SK-N-SH treated with all-trans-retinoic acid at 6 μM for 48 hours (cell line): ENCODE measurements around the gene TREML4.

Source experiments
- ATAC-seq: fragments of 200-7000 bp; cut with Tn5 transposase; 3 replicates; pipeline ENCODE4 v1.9.1; 2020; ENCODE audit warnings: mild to moderate bottlenecking, moderate library complexity
- ARNTL ChIP-seq: fragments of 450-650 bp; formaldehyde crosslinking; IDR thresholded peaks from 2 replicates; pipeline ENCODE4 v1.5.0; 2020; ENCODE audit warnings: low read depth, mild to moderate bottlenecking, moderate library complexity, borderline replicate concordance
- BACH2 ChIP-seq: fragments of 250-450 bp; sonication (Bioruptor Pico); IDR thresholded peaks from 2 replicates; pipeline ENCODE4 v1.9.0; 2021; ENCODE audit warnings: mild to moderate bottlenecking, borderline replicate concordance
- CSDC2 ChIP-seq: fragments of 250-450 bp; sonication (Bioruptor Pico); IDR thresholded peaks from 2 replicates; pipeline ENCODE4 v1.5.0; 2020; ENCODE audit warnings: mild to moderate bottlenecking, moderate library complexity
- ESRRG ChIP-seq: fragments of 250-450 bp; sonication (Bioruptor Pico); IDR thresholded peaks from 2 replicates; pipeline ENCODE4 v1.6.1; 2021; ENCODE audit warnings: mild to moderate bottlenecking
- GLIS3 ChIP-seq: fragments of 250-450 bp; sonication (Bioruptor Pico); IDR thresholded peaks from 2 replicates; pipeline ENCODE4 v1.5.0; 2020; ENCODE audit warnings: mild to moderate bottlenecking, moderate library complexity
- ISL1 ChIP-seq: fragments of 250-450 bp; sonication (Bioruptor Pico); IDR thresholded peaks from 2 replicates; pipeline ENCODE4 v2.1.2; 2022; ENCODE audit warnings: mild to moderate bottlenecking, moderate library complexity
- OSR1 ChIP-seq: fragments of 250-450 bp; sonication (Bioruptor Pico); IDR thresholded peaks from 2 replicates; pipeline ENCODE4 v1.8.0; 2022; ENCODE audit warnings: moderate library complexity, mild to moderate bottlenecking, inconsistent platforms
- PPARA ChIP-seq: fragments of 250-450 bp; sonication (Bioruptor Pico); IDR thresholded peaks from 2 replicates; pipeline ENCODE4 v1.5.0; 2020; ENCODE audit warnings: mild to moderate bottlenecking, borderline replicate concordance
- RARB ChIP-seq: fragments of 250-450 bp; sonication (Bioruptor Pico); IDR thresholded peaks from 2 replicates; pipeline ENCODE4 v1.8.0; 2021; ENCODE audit warnings: mild to moderate bottlenecking, moderate library complexity
- SNAI2 ChIP-seq: fragments of 250-450 bp; sonication (Bioruptor Pico); IDR thresholded peaks from 2 replicates; pipeline ENCODE4 v1.5.0; 2020; ENCODE audit warnings: mild to moderate bottlenecking, moderate library complexity
- TCF4 ChIP-seq: fragments of 250-450 bp; sonication (Bioruptor Pico); IDR thresholded peaks from 2 replicates; pipeline ENCODE4 v1.8.0; 2021; ENCODE audit warnings: mild to moderate bottlenecking, moderate library complexity, borderline replicate concordance
- TOX ChIP-seq: fragments of 250-450 bp; sonication (Bioruptor Pico); IDR thresholded peaks from 2 replicates; pipeline ENCODE4 v1.8.0; 2021; ENCODE audit warnings: mild to moderate bottlenecking, moderate library complexity, borderline replicate concordance
- ZC3H10 ChIP-seq: fragments of 250-450 bp; sonication (Bioruptor Pico); IDR thresholded peaks from 2 replicates; pipeline ENCODE4 v1.5.1; 2021; ENCODE audit warnings: mild to moderate bottlenecking, moderate library complexity
- ZFP3 ChIP-seq: fragments of 250-450 bp; sonication (Bioruptor Pico); IDR thresholded peaks from 2 replicates; pipeline ENCODE4 v1.5.0; 2020; ENCODE audit warnings: mild to moderate bottlenecking, moderate library complexity
- ZFP30 ChIP-seq: fragments of 450-650 bp; formaldehyde crosslinking; IDR thresholded peaks from 2 replicates; pipeline ENCODE4 v1.5.0; 2022; ENCODE audit warnings: mild to moderate bottlenecking, moderate library complexity
- ZNF565 ChIP-seq: fragments of 450-650 bp; formaldehyde crosslinking; conservative IDR thresholded peaks from 2 replicates; pipeline ENCODE4 v1.5.0; 2020; ENCODE audit warnings: low read depth, mild to moderate bottlenecking, moderate library complexity
- ZNF8 ChIP-seq: fragments of 450-650 bp; formaldehyde crosslinking; IDR thresholded peaks from 2 replicates; pipeline ENCODE4 v1.5.0; 2020; ENCODE audit warnings: mild to moderate bottlenecking, moderate library complexity
- TF ChIP-seq, protein P1 (sequence below): fragments of 250-450 bp; sonication (Bioruptor Pico); IDR thresholded peaks from 2 replicates; pipeline ENCODE4 v1.5.0; 2020; ENCODE audit warnings: mild to moderate bottlenecking, moderate library complexity
- TF ChIP-seq, protein P2 (sequence below): fragments of 250-450 bp; sonication (Bioruptor Pico); IDR thresholded peaks from 2 replicates; pipeline ENCODE4 v1.8.0; 2020; ENCODE audit warnings: mild to moderate bottlenecking, moderate library complexity, borderline replicate concordance
- TF ChIP-seq, protein P3 (sequence below): fragments of 250-450 bp; sonication (Bioruptor Pico); IDR thresholded peaks from 2 replicates; pipeline ENCODE4 v1.5.1; 2020; ENCODE audit warnings: low read depth, mild to moderate bottlenecking, moderate library complexity
- TF ChIP-seq, protein P4 (sequence below): fragments of 250-450 bp; sonication (Bioruptor Pico); IDR thresholded peaks from 2 replicates; pipeline ENCODE4 v1.5.1; 2021; ENCODE audit warnings: mild to moderate bottlenecking, moderate library complexity
- TF ChIP-seq, protein P5 (sequence below): fragments of 250-450 bp; sonication (Bioruptor Pico); IDR thresholded peaks from 2 replicates; pipeline ENCODE4 v1.8.0; 2021; ENCODE audit warnings: low read depth, mild to moderate bottlenecking, moderate library complexity, borderline replicate concordance

Gene TREML4

DNA sequence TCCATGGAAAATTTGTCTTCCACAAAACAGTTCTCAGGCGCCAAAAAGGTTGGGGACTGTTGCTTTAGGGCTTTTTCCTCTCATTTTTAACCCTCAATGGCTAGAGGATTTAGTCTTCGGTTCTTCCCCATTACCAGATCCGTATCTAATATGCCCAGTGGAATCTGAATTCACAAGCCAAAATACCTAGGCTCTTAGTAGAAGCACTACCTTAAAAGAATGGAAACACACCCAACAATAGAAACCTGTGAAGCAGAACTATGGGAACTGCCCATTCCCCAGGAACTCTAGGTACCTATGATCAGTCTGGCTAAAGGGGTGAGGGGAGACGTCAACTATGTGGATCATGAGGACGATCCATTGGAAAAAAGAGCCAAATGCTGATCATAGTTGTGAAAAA is 3.1 kb downstream of the TREML4 start:
- ATAC-seq = no peak
- TF ChIP-seq ZNF565 (CRISPR knock-in tag) (no peak), PPARA (CRISPR knock-in tag) (no peak), ZFP3 (CRISPR knock-in tag) (no peak), ZC3H10 (CRISPR knock-in tag) (no peak)
- TF ChIP-seq, protein P1, sequence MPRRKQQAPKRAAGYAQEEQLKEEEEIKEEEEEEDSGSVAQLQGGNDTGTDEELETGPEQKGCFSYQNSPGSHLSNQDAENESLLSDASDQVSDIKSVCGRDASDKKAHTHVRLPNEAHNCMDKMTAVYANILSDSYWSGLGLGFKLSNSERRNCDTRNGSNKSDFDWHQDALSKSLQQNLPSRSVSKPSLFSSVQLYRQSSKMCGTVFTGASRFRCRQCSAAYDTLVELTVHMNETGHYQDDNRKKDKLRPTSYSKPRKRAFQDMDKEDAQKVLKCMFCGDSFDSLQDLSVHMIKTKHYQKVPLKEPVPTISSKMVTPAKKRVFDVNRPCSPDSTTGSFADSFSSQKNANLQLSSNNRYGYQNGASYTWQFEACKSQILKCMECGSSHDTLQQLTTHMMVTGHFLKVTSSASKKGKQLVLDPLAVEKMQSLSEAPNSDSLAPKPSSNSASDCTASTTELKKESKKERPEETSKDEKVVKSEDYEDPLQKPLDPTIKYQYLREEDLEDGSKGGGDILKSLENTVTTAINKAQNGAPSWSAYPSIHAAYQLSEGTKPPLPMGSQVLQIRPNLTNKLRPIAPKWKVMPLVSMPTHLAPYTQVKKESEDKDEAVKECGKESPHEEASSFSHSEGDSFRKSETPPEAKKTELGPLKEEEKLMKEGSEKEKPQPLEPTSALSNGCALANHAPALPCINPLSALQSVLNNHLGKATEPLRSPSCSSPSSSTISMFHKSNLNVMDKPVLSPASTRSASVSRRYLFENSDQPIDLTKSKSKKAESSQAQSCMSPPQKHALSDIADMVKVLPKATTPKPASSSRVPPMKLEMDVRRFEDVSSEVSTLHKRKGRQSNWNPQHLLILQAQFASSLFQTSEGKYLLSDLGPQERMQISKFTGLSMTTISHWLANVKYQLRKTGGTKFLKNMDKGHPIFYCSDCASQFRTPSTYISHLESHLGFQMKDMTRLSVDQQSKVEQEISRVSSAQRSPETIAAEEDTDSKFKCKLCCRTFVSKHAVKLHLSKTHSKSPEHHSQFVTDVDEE (CRISPR knock-in tag) = no peak
- TF ChIP-seq, protein P2, sequence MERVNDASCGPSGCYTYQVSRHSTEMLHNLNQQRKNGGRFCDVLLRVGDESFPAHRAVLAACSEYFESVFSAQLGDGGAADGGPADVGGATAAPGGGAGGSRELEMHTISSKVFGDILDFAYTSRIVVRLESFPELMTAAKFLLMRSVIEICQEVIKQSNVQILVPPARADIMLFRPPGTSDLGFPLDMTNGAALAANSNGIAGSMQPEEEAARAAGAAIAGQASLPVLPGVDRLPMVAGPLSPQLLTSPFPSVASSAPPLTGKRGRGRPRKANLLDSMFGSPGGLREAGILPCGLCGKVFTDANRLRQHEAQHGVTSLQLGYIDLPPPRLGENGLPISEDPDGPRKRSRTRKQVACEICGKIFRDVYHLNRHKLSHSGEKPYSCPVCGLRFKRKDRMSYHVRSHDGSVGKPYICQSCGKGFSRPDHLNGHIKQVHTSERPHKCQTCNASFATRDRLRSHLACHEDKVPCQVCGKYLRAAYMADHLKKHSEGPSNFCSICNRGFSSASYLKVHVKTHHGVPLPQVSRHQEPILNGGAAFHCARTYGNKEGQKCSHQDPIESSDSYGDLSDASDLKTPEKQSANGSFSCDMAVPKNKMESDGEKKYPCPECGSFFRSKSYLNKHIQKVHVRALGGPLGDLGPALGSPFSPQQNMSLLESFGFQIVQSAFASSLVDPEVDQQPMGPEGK = no peak
- TF ChIP-seq, protein P3, sequence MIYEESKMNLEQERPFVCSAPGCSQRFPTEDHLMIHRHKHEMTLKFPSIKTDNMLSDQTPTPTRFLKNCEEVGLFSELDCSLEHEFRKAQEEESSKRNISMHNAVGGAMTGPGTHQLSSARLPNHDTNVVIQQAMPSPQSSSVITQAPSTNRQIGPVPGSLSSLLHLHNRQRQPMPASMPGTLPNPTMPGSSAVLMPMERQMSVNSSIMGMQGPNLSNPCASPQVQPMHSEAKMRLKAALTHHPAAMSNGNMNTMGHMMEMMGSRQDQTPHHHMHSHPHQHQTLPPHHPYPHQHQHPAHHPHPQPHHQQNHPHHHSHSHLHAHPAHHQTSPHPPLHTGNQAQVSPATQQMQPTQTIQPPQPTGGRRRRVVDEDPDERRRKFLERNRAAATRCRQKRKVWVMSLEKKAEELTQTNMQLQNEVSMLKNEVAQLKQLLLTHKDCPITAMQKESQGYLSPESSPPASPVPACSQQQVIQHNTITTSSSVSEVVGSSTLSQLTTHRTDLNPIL (CRISPR knock-in tag) = no peak

DNA sequence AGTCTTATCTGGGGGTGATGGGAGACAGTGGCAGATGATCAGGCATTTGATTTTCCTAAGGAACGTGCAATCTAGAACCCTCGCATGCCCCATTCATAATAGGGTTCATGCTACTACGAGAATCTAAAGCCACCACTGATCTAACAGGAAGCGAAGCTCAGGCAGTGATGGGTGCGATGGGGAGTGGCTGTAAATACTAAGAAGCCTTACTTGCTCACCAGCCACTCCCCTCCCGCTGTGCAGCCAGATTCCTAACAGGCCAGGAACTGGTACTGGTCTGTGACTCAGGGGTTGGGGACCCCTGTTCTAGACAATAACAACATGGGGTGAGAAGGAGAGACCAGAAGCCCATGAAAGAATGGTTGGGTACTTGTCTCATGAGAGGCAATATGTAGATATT is 4.5 kb downstream of the TREML4 start:
- no peak for ATAC-seq
- TF ChIP-seq, protein P3 (CRISPR knock-in tag) = no peak
- no peak for TF ChIP-seq RARB (CRISPR knock-in tag)
- TF ChIP-seq ZFP3 (CRISPR knock-in tag) = no peak
- no peak for TF ChIP-seq TOX (CRISPR knock-in tag)
- no peak for TF ChIP-seq ZFP30 (CRISPR knock-in tag)
- TF ChIP-seq ZNF565 (CRISPR knock-in tag) = no peak
- TF ChIP-seq OSR1 (CRISPR knock-in tag) = no peak
- TF ChIP-seq ZNF8 (CRISPR knock-in tag) = no peak
- no peak for TF ChIP-seq GLIS3
- TF ChIP-seq, protein P4, sequence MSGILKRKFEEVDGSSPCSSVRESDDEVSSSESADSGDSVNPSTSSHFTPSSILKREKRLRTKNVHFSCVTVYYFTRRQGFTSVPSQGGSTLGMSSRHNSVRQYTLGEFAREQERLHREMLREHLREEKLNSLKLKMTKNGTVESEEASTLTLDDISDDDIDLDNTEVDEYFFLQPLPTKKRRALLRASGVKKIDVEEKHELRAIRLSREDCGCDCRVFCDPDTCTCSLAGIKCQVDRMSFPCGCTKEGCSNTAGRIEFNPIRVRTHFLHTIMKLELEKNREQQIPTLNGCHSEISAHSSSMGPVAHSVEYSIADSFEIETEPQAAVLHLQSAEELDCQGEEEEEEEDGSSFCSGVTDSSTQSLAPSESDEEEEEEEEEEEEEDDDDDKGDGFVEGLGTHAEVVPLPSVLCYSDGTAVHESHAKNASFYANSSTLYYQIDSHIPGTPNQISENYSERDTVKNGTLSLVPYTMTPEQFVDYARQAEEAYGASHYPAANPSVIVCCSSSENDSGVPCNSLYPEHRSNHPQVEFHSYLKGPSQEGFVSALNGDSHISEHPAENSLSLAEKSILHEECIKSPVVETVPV (CRISPR knock-in tag) = no peak
- TF ChIP-seq, protein P1 (CRISPR knock-in tag) = no peak
- TF ChIP-seq CSDC2 = no peak
- no peak for TF ChIP-seq ESRRG (CRISPR knock-in tag)
- TF ChIP-seq PPARA (CRISPR knock-in tag) = no peak
- no peak for TF ChIP-seq BACH2 (CRISPR knock-in tag)
- TF ChIP-seq SNAI2 (CRISPR knock-in tag) = no peak
- TF ChIP-seq ARNTL (CRISPR knock-in tag) = no peak
- no peak for TF ChIP-seq TCF4 (CRISPR knock-in tag)
- TF ChIP-seq, protein P5, sequence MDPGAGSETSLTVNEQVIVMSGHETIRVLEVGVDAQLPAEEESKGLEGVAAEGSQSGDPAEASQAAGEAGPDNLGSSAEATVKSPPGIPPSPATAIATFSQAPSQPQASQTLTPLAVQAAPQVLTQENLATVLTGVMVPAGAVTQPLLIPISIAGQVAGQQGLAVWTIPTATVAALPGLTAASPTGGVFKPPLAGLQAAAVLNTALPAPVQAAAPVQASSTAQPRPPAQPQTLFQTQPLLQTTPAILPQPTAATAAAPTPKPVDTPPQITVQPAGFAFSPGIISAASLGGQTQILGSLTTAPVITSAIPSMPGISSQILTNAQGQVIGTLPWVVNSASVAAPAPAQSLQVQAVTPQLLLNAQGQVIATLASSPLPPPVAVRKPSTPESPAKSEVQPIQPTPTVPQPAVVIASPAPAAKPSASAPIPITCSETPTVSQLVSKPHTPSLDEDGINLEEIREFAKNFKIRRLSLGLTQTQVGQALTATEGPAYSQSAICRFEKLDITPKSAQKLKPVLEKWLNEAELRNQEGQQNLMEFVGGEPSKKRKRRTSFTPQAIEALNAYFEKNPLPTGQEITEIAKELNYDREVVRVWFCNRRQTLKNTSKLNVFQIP (CRISPR knock-in tag) = no peak
- no peak for TF ChIP-seq ISL1 (CRISPR knock-in tag)
